RWPE1 (cell line): ENCODE results near the gene AGA.

ENCODE experiments used
- CTCF ChIA-PET: fragments of 350-600 bp; sonication (Branson Sonifier 250); formaldehyde crosslinking; extraction: SDS; loops from one replicate; lab custom pipeline; 2021; lab: Yijun Ruan, JAX
- POLR2A ChIA-PET: fragments of 400-600 bp; formaldehyde crosslinking; extraction: SDS; loops from one replicate; lab custom pipeline; 2020; ENCODE audit warnings: antibody characterized with exemption; ENCODE audit not compliant: low non-redundant PET; lab: Yijun Ruan, JAX
- DNase-seq: peaks from one replicate; pipeline ENCODE4 v3.0.0; 2012; ENCODE audit warnings: low spot score
- H3K27ac ChIP-seq: fragments of 450-650 bp; 2 replicates; pipeline ENCODE4 v1.5.1; 2017
- TF ChIP-seq, protein P1 (sequence below): fragments of 450-650 bp; conservative IDR thresholded peaks from 2 replicates; pipeline ENCODE4 v1.5.1; 2017; ENCODE audit warnings: low read depth, mild to moderate bottlenecking

The AGA gene

GRCh38 chr4:177410566-177410965, 31.7 kb downstream of the AGA start:
- CTCF ChIA-PET, result no interaction called here
- no peak overlapping the region for H3K27ac ChIP-seq
- TF ChIP-seq, protein P1, sequence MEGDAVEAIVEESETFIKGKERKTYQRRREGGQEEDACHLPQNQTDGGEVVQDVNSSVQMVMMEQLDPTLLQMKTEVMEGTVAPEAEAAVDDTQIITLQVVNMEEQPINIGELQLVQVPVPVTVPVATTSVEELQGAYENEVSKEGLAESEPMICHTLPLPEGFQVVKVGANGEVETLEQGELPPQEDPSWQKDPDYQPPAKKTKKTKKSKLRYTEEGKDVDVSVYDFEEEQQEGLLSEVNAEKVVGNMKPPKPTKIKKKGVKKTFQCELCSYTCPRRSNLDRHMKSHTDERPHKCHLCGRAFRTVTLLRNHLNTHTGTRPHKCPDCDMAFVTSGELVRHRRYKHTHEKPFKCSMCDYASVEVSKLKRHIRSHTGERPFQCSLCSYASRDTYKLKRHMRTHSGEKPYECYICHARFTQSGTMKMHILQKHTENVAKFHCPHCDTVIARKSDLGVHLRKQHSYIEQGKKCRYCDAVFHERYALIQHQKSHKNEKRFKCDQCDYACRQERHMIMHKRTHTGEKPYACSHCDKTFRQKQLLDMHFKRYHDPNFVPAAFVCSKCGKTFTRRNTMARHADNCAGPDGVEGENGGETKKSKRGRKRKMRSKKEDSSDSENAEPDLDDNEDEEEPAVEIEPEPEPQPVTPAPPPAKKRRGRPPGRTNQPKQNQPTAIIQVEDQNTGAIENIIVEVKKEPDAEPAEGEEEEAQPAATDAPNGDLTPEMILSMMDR, result no peak

GRCh38 chr4:177408023-177408422, 34.2 kb downstream of the AGA start:
- ChIA-PET POLR2A (no interaction called here), CTCF (interaction anchor here (0.7 kb wide), 1 partner anchor 134 kb away, joined by 4 read pairs; no protein-coding TSS in a partner anchor)
- no peak overlapping the region for H3K27ac ChIP-seq
- TF ChIP-seq, protein P1, result no peak
- DNase-seq, result no peak

More at GRCh38 chr4:177410566-177410965, 31.7 kb downstream of the AGA start:
- DNase-seq, result no peak
- POLR2A ChIA-PET, result no interaction called here

GRCh38 chr4:177405508-177405907, 36.7 kb downstream of the AGA start:
- TF ChIP-seq, protein P1, result no peak
- ChIA-PET POLR2A (no interaction called here), CTCF (no interaction called here)
- no peak overlapping the region for H3K27ac ChIP-seq
- no peak for DNase-seq

DNA sequence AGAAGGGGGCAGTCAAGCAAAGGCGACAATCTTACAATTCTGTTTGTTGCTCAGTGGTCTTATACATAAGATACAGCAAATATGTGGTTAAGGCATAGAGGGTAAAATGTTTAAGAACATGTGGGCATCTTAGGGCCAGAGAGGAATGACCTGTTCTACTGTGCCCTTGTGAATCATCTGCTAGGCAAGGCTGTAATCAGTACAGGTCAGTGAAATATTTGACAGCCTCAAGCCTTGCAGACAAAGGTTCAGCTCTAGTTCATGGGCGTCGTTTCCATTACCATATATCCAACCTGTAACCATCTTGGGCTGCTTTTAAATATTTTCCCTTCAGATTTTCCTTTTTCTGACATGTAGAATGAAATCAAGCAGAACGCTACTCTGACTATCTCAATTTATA, 37.3 kb downstream of the AGA start:
- ChIA-PET CTCF (no interaction called here), POLR2A (no interaction called here)
- no peak for DNase-seq
- H3K27ac ChIP-seq, result no peak overlapping the region
- TF ChIP-seq, protein P1, result no peak

- POLR2A ChIA-PET, result no interaction called here
- DNase-seq, result no peak
- TF ChIP-seq, protein P1, result no peak
- no peak overlapping the region for H3K27ac ChIP-seq
- CTCF ChIA-PET, result no interaction called here
Measured at GRCh38 chr4:177404342-177404741, 37.9 kb downstream of the AGA start.

DNA sequence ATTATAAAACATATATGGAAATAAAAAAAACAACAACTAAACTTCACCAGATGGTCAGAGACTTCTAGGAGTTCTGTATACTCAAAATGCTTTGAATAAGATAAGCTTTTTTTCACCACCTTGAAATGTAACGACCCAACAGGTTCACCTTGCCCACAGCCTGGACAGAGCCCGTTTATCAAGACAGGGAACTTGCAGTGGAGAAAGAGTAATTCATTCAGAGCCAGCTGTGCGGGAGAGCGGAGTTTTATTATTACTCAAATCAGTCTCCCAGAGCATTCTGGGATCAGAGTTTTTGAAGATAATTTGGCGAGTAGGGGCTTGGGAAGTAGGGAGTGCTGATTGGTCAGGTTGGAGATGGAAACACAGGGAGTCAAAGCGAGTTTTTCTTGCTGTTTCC, 38.5 kb downstream of the AGA start:
- no peak overlapping the region for H3K27ac ChIP-seq
- ChIA-PET CTCF (no interaction called here), POLR2A (no interaction called here)
- TF ChIP-seq, protein P1, result no peak
- no peak for DNase-seq
